Measurements from ENCODE around the gene NDUFS6.

The NDUFS6 gene

GRCh38 chr5:1830571-1831228, 29.5 kb downstream of the NDUFS6 start:
- H3K27ac ChIP-seq = no peak overlapping the region
- no peak for TF ChIP-seq CTCF (conservative IDR thresholded peaks at IDR 0.05)

- no peak for TF ChIP-seq CTCF (conservative IDR thresholded peaks at IDR 0.05)
- no peak overlapping the region for H3K27ac ChIP-seq
Observed at GRCh38 chr5:1831257-1831656, 30.1 kb downstream of the NDUFS6 start.

- no peak overlapping the region for H3K27ac ChIP-seq
- no peak for TF ChIP-seq CTCF (conservative IDR thresholded peaks at IDR 0.05)
Observed at GRCh38 chr5:1831677-1832313, 30.6 kb downstream of the NDUFS6 start.

- no peak for TF ChIP-seq CTCF (conservative IDR thresholded peaks at IDR 0.05)
- no peak overlapping the region for H3K27ac ChIP-seq
Observed at GRCh38 chr5:1832511-1833250, 31.5 kb downstream of the NDUFS6 start.

GRCh38 chr5:1833264-1834021, 32.2 kb downstream of the NDUFS6 start:
- no peak overlapping the region for H3K27ac ChIP-seq
- no peak for TF ChIP-seq CTCF (conservative IDR thresholded peaks at IDR 0.05)

GRCh38 chr5:1834022-1834551, 32.9 kb downstream of the NDUFS6 start:
- TF ChIP-seq CTCF (conservative IDR thresholded peaks at IDR 0.05) = no peak
- no peak overlapping the region for H3K27ac ChIP-seq

Measured in VCaP (cell line).